ENCODE data around the gene RGL2.

- TF ChIP-seq CTCF (conservative IDR thresholded peaks at IDR 0.05; ENCODE audit: low read length) (no peak), EZH2phosphoT487 (IDR thresholded peaks at IDR 0.05; ENCODE audit: borderline replicate concordance, low read depth, low read length) (no peak)
Measured at GRCh38 chr6:33286946-33287914, 11.5 kb downstream of the RGL2 start.

Measured in OCI-LY7 (cell line).